ENCODE data around the gene TMEM44.

DNA sequence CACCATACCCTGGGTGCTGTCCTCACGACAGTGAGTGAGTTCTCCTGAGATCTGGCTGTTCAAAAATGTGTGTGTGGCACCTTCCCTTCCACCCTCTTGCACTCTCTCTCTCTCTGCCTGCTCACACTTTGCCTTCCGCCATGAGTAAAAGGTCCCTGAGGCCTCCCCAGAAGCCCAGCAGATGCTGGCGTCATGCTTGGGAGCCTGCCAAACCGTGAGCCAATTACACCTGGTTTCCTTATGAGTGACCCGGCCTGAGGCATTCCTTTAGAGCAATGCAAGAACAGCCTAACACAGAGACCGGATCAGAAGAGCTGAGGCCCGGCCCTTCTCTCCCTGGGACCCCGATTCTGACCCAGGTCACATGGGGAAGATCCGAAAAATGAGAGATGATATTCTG lies 15.4 kb downstream of the TMEM44 start:
- TF ChIP-seq, protein P1, sequence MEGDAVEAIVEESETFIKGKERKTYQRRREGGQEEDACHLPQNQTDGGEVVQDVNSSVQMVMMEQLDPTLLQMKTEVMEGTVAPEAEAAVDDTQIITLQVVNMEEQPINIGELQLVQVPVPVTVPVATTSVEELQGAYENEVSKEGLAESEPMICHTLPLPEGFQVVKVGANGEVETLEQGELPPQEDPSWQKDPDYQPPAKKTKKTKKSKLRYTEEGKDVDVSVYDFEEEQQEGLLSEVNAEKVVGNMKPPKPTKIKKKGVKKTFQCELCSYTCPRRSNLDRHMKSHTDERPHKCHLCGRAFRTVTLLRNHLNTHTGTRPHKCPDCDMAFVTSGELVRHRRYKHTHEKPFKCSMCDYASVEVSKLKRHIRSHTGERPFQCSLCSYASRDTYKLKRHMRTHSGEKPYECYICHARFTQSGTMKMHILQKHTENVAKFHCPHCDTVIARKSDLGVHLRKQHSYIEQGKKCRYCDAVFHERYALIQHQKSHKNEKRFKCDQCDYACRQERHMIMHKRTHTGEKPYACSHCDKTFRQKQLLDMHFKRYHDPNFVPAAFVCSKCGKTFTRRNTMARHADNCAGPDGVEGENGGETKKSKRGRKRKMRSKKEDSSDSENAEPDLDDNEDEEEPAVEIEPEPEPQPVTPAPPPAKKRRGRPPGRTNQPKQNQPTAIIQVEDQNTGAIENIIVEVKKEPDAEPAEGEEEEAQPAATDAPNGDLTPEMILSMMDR (IDR thresholded peaks at IDR 0.05) = no peak
- TF ChIP-seq ZFX (IDR thresholded peaks at IDR 0.05; ENCODE audit: borderline replicate concordance) = no peak

Data from 22Rv1 (cell line).